Measurements from ENCODE around the gene LMTK2. TPM values are rescaled to one million over a fixed set of nuclear protein-coding genes. Genes with fewer than 3 reads are reported as not detected.

LMTK2 gene
- total and polyA plus RNA-seq, 2 donors (not counting 1 experiment from before 2014, with no cell fraction given): 5.2 to 6.9 TPM

- Histone ChIP-seq H3K4me2 (ENCODE audit: extremely low read depth, insufficient read depth, low read length) (no peak overlapping the region), H3K27me3 (ENCODE audit: control insufficient read depth, insufficient read depth, low read length) (no peaks in the 10 kb centered on the region), H4K20me1 (ENCODE audit: control insufficient read depth, extremely low read depth, insufficient read depth, low read length) (no peaks in the 10 kb centered on the region), H3K4me3 (replicated peaks in 1 of 4; ENCODE audit: control extremely low read depth in 1 of 4, insufficient read depth in 1 of 4, low read depth in 3 of 4, low read length in 4 of 4) (no peak overlapping the region), H3K9ac (ENCODE audit: insufficient read depth, low read length) (no peak overlapping the region), H3K4me1 (ENCODE audit: control insufficient read depth, extremely low read depth, insufficient read depth, low read length) (peaks cover 2% of the 10 kb centered on the region), H3K36me3 (ENCODE audit: control insufficient read depth, insufficient read depth, low read length) (no peaks in the 10 kb centered on the region), H3K9me3 (ENCODE audit: control insufficient read depth, insufficient read depth, low read depth, low read length) (no peaks in the 10 kb centered on the region), H3K79me2 (ENCODE audit: control insufficient read depth, insufficient read depth, low read length) (peaks cover 8% of the 10 kb centered on the region), H2AFZ (ENCODE audit: low read length) (no peak overlapping the region), H3K27ac (ENCODE audit: insufficient read depth, low read length) (no peak overlapping the region)
- DNase-seq (ENCODE audit: low read depth in 2 of 2): no peak
- TF ChIP-seq EZH2 (IDR thresholded peaks at IDR 0.05; ENCODE audit: low read length, missing control alignments): no peak
- TF ChIP-seq CTCF (conservative IDR thresholded peaks at IDR 0.05 in 1 of 2, IDR thresholded peaks at IDR 0.05 in 1 of 2; ENCODE audit: low read depth in 1 of 2, low read length in 2 of 2): no peak
Observed at GRCh38 chr7:98110249-98111022, 3.8 kb downstream of the LMTK2 start.

- no peaks in the 10 kb centered on the region for H3K9me3 ChIP-seq (ENCODE audit: control insufficient read depth, insufficient read depth, low read depth, low read length)
- H3K36me3 ChIP-seq (ENCODE audit: control insufficient read depth, insufficient read depth, low read length): no peaks in the 10 kb centered on the region
- no peaks in the 10 kb centered on the region for H3K27me3 ChIP-seq (ENCODE audit: control insufficient read depth, insufficient read depth, low read length)
- H3K9ac ChIP-seq (ENCODE audit: insufficient read depth, low read length): no peak overlapping the region
- no peak overlapping the region for H3K27ac ChIP-seq (ENCODE audit: insufficient read depth, low read length)
- H2AFZ ChIP-seq (ENCODE audit: low read length): no peak overlapping the region
- H3K4me1 ChIP-seq (ENCODE audit: control insufficient read depth, extremely low read depth, insufficient read depth, low read length): peaks cover 4% of the 10 kb centered on the region
- H4K20me1 ChIP-seq (ENCODE audit: control insufficient read depth, extremely low read depth, insufficient read depth, low read length): no peaks in the 10 kb centered on the region
- DNase-seq (ENCODE audit: low read depth in 2 of 2): no peak
- TF ChIP-seq EZH2 (IDR thresholded peaks at IDR 0.05; ENCODE audit: low read length, missing control alignments) (no peak), CTCF (conservative IDR thresholded peaks at IDR 0.05 in 1 of 2, IDR thresholded peaks at IDR 0.05 in 1 of 2; ENCODE audit: low read depth in 1 of 2, low read length in 2 of 2) (no peak)
- H3K4me2 ChIP-seq (ENCODE audit: extremely low read depth, insufficient read depth, low read length): no peak overlapping the region
- no peak overlapping the region for H3K4me3 ChIP-seq (replicated peaks in 1 of 4; ENCODE audit: control extremely low read depth in 1 of 4, insufficient read depth in 1 of 4, low read depth in 3 of 4, low read length in 4 of 4)
- peaks cover 10% of the 10 kb centered on the region for H3K79me2 ChIP-seq (ENCODE audit: control insufficient read depth, insufficient read depth, low read length)
Observed at GRCh38 chr7:98112077-98112476, 5.4 kb downstream of the LMTK2 start.

- no peaks in the 10 kb centered on the region for H3K9me3 ChIP-seq (ENCODE audit: control insufficient read depth, insufficient read depth, low read depth, low read length)
- H3K4me2 ChIP-seq (ENCODE audit: extremely low read depth, insufficient read depth, low read length): no peak overlapping the region
- no peak overlapping the region for H3K9ac ChIP-seq (ENCODE audit: insufficient read depth, low read length)
- no peak for TF ChIP-seq EZH2 (IDR thresholded peaks at IDR 0.05; ENCODE audit: low read length, missing control alignments)
- TF ChIP-seq CTCF (conservative IDR thresholded peaks at IDR 0.05 in 1 of 2, IDR thresholded peaks at IDR 0.05 in 1 of 2; ENCODE audit: low read depth in 1 of 2, low read length in 2 of 2): no peak
- H3K4me1 ChIP-seq (ENCODE audit: control insufficient read depth, extremely low read depth, insufficient read depth, low read length): peaks cover 7% of the 10 kb centered on the region
- H2AFZ ChIP-seq (ENCODE audit: low read length): no peak overlapping the region
- H3K27ac ChIP-seq (ENCODE audit: insufficient read depth, low read length): no peak overlapping the region
- peaks cover 1% of the 10 kb centered on the region for H3K79me2 ChIP-seq (ENCODE audit: control insufficient read depth, insufficient read depth, low read length)
- no peaks in the 10 kb centered on the region for H3K27me3 ChIP-seq (ENCODE audit: control insufficient read depth, insufficient read depth, low read length)
- no peaks in the 10 kb centered on the region for H3K36me3 ChIP-seq (ENCODE audit: control insufficient read depth, insufficient read depth, low read length)
- no peak for DNase-seq (ENCODE audit: low read depth in 2 of 2)
- no peak overlapping the region for H3K4me3 ChIP-seq (replicated peaks in 1 of 4; ENCODE audit: control extremely low read depth in 1 of 4, insufficient read depth in 1 of 4, low read depth in 3 of 4, low read length in 4 of 4)
- H4K20me1 ChIP-seq (ENCODE audit: control insufficient read depth, extremely low read depth, insufficient read depth, low read length): no peaks in the 10 kb centered on the region
Observed at GRCh38 chr7:98115746-98116525, 9.3 kb downstream of the LMTK2 start.

Data from fibroblast of lung (primary cell).